NOMO-1 (cell line): Measurements from ENCODE around the gene ZFYVE27.

Experiments
- DNase-seq, 2 experiments: peaks; one replicate each; lab custom pipeline; 2025; ENCODE audit not compliant: unreplicated experiment in 2 of 2; lab: John Stamatoyannopoulos, UW

ZFYVE27 gene

GRCh38 chr10:97766996-97767924, 30.3 kb downstream of the ZFYVE27 start:
- no peak for DNase-seq

GRCh38 chr10:97768322-97769315, 31.7 kb downstream of the ZFYVE27 start:
- peak; percentile 33 to 55 for DNase-seq

DNA sequence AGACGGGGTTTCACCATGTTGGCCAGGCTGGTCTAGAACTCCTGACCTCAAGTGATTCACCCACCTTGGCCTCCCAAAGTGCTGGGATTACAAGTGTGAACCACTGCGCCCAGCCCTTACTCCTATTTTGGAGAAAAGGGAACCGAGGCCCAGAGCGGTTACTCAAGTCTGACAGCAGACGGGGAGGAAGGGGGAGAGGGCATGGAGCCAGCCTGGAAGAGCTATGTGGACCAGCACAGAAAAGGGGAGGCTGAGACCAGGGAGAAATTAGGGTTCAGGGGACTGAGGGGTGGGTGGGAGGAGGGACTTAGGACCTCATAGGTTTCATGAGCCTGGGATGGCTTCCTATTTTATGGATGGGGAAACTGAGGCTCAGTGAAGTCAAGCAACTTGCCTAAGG, 33.3 kb downstream of the ZFYVE27 start:
- peak in 1 of 2 experiments; percentile 11 for DNase-seq

DNA sequence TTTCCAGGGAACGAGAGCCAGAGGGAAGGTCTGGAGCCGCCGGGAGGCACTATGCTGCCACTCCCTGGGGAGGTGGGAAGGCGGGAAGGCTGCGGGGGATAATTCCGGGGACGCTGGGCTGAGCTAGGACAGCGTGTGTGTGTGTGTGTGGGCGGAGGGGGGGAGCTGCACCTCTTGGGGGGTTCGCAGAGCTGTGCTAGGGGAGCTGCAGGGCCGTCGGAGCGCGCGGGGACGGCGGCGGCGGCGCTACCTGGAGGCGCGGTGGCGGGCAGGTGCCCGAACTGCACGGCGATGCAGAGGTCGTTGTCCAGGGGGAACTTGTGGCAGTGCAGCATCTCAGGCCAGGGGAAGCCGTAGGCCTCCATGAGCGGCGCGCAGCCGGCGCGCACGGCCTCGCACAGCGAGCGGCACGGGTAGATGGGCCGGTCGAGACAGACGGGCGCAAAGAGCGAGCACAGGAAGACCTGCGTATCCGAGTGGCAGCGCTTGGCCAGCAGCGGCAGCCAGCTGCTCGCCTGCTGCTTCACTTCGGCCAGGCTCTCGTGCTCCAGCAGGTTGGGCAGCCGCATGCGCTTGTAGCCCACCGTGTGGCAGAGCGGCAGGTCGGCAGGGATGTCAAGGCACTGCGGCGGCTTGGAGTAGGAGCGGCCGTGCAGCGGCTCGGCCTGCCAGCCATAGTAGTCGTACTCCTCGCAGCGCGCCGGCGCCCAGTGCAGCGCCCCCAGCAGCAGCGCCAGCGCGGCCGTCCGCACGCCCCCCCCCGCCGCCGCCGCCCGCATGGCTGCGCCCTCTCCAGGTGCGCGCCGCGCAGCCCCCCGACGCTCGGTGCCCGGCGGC, 34.3 kb downstream of the ZFYVE27 start:
- DNase-seq: peak; percentile 15 to 41

DNA sequence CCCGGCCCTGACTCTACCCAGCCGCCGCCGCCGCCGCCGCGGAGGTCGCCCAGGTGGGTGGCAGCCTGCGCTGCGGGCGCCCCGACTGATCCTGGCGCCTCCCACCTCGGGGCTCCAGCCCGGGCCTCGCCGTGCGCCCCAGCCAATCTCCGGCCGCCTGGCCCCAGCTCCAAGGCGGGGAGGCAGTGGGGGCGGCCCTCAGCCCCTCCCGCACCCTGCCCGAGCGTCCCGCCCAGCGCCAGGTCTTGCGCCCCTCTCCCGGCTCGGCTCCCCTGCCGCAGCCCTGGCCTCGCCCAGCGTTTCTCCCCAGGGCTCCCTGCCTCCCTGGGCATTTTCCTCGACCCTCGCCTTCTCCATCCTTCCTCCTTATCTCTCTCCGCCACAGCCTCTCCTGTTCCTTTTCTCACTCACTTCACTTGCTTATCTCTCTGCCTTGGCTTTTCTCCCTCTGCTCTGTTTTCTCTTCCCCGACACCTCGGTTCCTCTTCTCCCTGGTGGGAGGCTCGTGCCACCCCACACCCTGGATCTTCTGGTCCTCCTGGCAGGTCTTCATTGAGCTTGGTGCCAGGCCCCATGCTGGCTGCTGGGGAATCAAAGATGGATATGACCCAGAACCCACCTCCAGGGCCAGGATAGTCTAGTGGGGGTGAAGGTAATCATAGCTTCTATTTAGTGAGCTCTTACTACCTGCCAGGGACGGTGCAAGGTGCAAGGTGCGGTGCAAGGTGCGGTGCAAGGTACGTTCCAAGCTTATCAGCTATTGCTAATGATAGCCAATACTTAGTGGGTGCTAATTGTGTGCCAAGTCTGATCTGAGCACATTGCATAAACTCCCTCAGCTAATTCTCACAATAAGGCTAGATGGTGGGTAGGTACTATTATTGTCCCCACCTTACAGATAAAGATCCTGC, 35.2 kb downstream of the ZFYVE27 start, which contains the start of gene SFRP5:
Gene SFRP5, minus strand, starts transcription at position 87 of the 911 bp plus-strand sequence. CDS start 166 bp downstream, outside the sequence.
- no peak for DNase-seq

DNA sequence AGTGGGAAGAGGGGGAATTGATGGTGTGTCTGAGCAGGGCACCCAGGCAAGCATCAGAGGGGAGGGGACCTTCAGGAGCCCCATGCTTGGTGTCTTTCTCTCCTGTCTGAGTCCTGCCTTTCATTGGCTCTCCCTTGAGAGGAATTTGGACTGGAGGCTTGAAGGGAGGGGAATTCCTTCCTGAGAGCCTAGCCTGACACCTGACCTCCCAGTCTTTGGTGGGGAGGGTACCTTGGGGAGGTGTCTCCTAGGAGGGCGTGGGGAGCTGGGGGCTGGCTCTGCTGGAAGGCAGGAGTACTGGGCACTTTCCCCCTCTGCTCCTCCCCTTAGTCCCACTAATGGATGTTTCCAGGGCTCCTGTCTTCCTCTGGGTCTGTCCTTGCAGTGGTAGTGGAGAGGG, 36.2 kb downstream of the ZFYVE27 start:
- no peak for DNase-seq

DNA sequence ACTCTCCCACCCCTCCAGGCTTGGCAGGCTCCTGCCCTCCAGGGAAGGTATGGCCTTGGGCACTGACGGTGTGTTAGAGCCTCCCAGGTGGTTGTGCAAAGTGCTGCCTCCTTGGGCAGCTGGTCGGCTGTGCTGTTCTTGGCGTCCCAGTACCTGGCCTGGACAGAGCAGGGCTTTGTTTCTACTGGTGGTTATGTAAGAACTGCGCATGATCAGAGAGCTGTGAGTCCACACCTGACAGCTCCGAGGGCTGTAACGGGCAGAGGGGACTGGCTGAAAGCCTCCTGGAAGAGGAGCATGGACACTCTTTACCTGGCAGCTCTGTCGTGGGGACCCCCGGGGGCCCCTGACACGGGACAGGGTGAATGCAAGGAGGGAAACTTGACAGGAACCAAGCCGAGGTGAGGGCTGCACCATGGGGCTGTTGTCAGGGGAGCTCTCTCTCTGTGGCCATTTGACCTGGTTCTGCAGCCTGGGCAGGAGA, 37.9 kb downstream of the ZFYVE27 start:
- no peak for DNase-seq

- DNase-seq: no peak
Observed at GRCh38 chr10:97777143-97777542, 40.2 kb downstream of the ZFYVE27 start.

- DNase-seq: no peak
Observed at GRCh38 chr10:97778452-97779302, 41.7 kb downstream of the ZFYVE27 start.

- no peak for DNase-seq
Observed at GRCh38 chr10:97779492-97779891, 42.6 kb downstream of the ZFYVE27 start.

DNA sequence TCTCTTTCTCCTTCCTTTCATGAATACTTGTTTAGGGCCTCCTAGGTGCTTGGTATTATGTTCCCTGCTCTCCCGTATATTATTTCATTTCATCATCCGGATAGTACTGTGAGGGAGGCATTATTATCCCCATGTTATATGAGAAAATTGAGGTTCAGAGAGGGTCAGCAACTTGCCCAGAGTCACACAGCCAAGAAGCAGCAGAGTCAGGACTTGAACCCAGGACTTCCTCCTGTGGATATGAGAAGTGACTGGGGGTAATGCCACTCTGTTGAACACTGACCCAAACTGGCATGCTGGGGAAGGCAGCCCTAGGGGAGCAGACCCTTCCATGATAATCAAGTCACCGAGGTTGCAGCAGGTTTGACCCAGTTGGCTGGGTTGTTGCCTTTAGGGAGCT, 43.0 kb downstream of the ZFYVE27 start:
- DNase-seq: no peak

GRCh38 chr10:97780841-97781617, 44.1 kb downstream of the ZFYVE27 start:
- DNase-seq: no peak

GRCh38 chr10:97781618-97782331, 44.8 kb downstream of the ZFYVE27 start:
- no peak for DNase-seq

DNA sequence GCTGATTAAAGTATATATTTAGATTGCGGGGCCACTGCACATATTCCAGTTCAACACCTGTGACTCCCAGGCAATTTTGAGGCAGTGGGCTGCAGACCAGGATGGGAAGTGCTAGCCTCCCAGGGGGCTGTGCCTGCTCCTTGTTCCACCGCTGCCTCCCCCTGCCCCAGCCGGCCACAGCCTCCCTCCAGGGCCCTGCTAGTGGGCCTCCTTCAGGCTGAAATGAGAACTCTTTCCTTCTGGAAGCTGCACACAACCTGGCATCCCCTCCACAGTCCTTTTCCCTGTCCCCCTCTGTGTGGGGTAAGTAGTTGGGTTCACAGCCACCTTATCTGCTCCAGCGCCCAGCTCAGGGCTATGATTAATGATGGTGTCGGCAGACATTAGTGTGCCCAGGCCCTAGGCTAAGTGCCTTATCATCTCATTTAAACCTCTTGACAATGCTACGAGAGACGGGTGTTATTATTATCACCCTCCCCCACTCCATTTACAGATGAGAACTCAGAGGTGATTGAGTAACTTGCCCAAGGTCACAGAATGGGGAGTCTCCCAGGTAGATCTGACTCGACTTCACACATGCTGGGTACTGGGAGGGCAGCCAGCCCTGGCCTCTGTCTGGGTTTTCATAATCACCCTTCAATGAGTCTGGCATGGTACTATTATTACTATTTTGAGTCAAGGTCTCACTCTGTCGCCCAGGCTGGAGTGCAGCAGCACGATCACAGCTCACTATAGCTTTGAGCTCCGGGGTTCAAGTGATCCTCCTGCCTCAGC, 45.7 kb downstream of the ZFYVE27 start:
- no peak for DNase-seq

DNA sequence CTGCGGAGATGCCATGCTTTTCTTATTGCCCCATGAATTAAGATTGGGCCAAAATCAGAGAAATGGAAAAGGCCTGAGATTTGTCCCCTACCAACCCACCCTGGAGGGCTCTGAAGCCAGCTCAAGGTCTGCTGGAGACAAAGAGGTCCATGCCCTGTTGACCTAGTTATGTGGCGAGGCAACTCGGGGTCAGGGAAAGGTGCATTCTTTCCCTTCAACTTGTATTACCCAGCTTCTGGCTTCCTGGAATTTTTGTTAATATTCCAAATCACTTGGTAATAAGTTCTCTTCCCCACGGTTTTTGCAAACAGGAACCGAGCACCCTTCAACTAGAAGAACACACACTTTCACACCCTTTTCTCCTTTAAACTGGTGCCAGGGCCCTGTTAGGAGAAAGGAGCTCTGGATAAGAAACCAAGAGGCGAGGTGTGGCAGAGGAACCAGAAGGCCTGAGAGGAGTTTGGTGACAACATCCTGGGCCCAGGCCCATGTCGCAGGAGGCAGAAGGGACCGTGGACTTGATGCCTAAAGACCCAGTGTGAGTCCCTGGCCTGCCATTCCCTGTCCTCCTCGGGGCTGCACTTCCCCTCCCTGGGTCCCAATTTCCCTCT, 47.4 kb downstream of the ZFYVE27 start:
- DNase-seq: no peak

DNA sequence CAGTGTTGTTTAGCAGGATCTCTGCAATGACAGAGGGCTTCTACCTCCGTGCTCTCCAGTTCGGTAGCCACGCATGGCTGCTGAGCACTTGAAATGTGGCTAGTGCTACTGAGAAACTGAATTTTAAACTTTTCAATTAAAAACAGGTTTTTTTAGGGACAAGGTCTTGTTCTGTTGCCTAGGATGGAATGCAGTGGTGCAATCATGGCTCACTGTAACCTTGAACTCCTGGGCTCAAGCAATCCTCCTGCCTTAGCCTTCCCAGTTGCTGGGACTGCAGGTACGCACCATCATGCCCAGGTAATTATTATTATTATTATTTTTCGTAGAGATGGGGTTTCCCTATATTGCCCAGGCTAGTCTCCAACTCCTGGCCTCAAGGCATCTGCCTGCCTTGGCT, 48.3 kb downstream of the ZFYVE27 start:
- DNase-seq: no peak
